Measurements from ENCODE around the gene HSD17B2. TPM values are rescaled to one million over a fixed set of nuclear protein-coding genes. Genes with fewer than 3 reads are reported as not detected.

HSD17B2 gene
- total and polyA plus RNA-seq, 7 experiments from 2014 or later = not detected

DNA sequence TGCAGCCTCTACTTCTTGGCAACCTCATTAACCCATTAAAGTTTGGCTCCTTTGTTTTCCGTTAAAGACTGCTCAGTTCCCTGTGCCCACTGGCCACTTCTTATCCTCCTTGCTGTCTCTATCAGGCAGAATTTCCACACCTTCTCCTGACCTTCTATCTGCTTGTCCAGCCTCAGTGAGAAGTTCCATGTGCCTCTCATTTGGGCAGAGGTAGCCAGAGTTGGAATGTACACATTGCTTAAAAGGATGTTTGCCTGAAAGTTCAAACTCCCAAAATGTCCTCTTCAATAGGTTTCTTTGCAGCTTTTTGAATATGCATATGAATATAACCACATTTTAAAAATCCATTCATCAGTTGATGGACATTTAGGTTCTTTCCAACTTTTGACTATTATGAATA, 47.0 kb downstream of the HSD17B2 start:
- H3K27me3 ChIP-seq (ENCODE audit: control insufficient read depth in 2 of 2, insufficient read depth in 2 of 2, low read length in 2 of 2) = no peaks in the 10 kb centered on the region
- no peaks in the 10 kb centered on the region for H3K4me1 ChIP-seq (ENCODE audit: control insufficient read depth in 2 of 2, insufficient read depth in 2 of 2, low read length in 2 of 2)
- Mint-ChIP-seq H3K27ac (no peak overlapping the region), H3K4me1 (peaks cover 0 to 9% (median 0%) of the 10 kb centered on the region in 7 donors), H3K36me3 (peaks cover 0 to 3% (median 0%) of the 10 kb centered on the region in 5 donors), H3K9me3 (peaks cover 3 to 24% (median 8%) of the 10 kb centered on the region in 11 donors), H3K27me3 (peaks cover 17 to 42% (median 21%) of the 10 kb centered on the region in 5 donors), H3K4me3 (no peak overlapping the region)
- no peak overlapping the region for H3K4me3 ChIP-seq (ENCODE audit: low read length)
- CTCF ChIA-PET = no interaction called here
- ATAC-seq (no peak), DNase-seq (no peak)
- POLR2A ChIA-PET = no interaction called here
- no peak overlapping the region for H3K27ac ChIP-seq (ENCODE audit: low read depth, low read length)
- H3K9me3 ChIP-seq (ENCODE audit: control insufficient read depth in 2 of 3, low read length in 3 of 3) = no peaks in the 10 kb centered on the region
- intact Hi-C loops (cut with micrococcal nuclease) = no loop called here
- H3K36me3 ChIP-seq (ENCODE audit: control insufficient read depth in 2 of 3, insufficient read depth in 3 of 3, low read length in 3 of 3) = no peaks in the 10 kb centered on the region

DNA sequence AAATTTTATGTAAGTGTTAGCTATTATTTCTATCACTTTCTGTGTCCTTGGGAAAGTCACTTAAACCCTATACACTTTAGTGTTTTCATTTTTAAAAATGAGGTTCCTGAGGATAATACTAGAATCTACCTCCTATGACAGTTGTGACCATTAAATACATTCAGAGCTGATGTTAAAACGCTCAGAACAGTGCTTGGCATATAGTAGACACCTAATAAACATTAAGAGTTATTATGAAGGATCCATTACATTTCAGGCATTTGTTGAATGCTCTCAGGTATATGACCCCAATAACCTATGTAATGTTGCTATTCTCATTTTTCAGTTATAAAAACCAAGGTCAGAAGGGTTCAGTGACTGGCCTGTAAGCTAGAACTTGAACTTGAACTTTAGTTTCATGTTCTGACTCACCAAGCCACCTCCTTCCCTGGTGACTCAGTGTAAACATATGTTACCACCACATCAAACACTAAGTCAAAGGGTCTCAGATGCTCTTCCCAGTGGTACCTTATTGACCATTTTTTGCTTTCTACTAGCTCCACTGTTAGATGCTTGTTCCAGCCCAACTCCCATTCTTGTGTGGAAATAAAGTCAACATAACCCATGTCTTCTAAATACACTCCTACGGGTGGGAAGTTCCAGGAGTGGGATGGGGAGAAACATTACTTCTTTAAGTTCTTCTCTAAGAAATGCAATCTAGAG, 47.6 kb downstream of the HSD17B2 start:
- Mint-ChIP-seq H3K4me1 (peaks cover 0 to 9% (median 0%) of the 10 kb centered on the region in 7 donors), H3K9me3 (peaks cover 3 to 18% (median 8%) of the 10 kb centered on the region in 11 donors), H3K4me3 (no peak overlapping the region), H3K27me3 (peaks cover 17 to 40% (median 21%) of the 10 kb centered on the region in 5 donors), H3K36me3 (peaks cover 0 to 3% (median 0%) of the 10 kb centered on the region in 5 donors), H3K27ac (no peak overlapping the region)
- ATAC-seq (no peak), DNase-seq (peak in 1 of 9 donors; percentile 24)
- Histone ChIP-seq H3K4me1 (ENCODE audit: control insufficient read depth in 2 of 2, insufficient read depth in 2 of 2, low read length in 2 of 2) (no peaks in the 10 kb centered on the region), H3K36me3 (ENCODE audit: control insufficient read depth in 2 of 3, insufficient read depth in 3 of 3, low read length in 3 of 3) (no peaks in the 10 kb centered on the region), H3K27me3 (ENCODE audit: control insufficient read depth in 2 of 2, insufficient read depth in 2 of 2, low read length in 2 of 2) (no peaks in the 10 kb centered on the region), H3K27ac (ENCODE audit: low read depth, low read length) (no peak overlapping the region), H3K4me3 (ENCODE audit: low read length) (no peak overlapping the region), H3K9me3 (ENCODE audit: control insufficient read depth in 2 of 3, low read length in 3 of 3) (no peaks in the 10 kb centered on the region)
- intact Hi-C loops (cut with micrococcal nuclease) = no loop called here
- ChIA-PET CTCF (no interaction called here), POLR2A (no interaction called here)

DNA sequence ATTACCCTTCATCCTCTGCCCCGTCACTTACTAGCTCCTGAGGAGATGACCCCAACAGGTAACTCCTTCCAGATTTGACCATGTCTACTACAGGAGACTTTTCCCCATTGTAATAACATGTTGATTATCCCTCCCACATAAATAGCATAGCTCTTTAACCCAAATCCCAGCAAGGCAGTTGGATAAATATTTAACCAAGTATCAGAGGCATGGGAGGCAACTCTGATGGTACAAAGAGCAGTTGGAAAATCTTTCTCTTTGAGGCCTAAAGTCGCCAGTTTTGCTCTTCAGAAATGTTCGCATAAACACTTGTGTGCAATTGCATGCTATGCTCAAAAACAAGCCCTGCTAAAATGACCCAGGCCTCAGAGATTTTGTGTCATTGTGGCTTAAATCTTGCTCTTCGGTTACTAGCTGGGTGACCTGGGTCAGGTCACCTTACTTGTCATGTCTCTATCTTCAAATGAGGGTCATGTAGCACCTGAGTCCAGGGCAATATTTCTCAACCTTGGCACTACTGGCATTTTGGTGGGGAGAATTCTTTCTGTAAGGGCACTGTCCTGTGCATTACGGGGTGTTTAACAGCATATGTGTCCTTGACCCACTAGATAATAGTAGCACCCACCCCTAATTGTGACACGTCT, 48.8 kb downstream of the HSD17B2 start:
- H3K9me3 ChIP-seq (ENCODE audit: control insufficient read depth in 2 of 3, low read length in 3 of 3) = no peaks in the 10 kb centered on the region
- H3K27ac ChIP-seq (ENCODE audit: low read depth, low read length) = no peak overlapping the region
- H3K4me1 ChIP-seq (ENCODE audit: control insufficient read depth in 2 of 2, insufficient read depth in 2 of 2, low read length in 2 of 2) = no peaks in the 10 kb centered on the region
- no peaks in the 10 kb centered on the region for H3K36me3 ChIP-seq (ENCODE audit: control insufficient read depth in 2 of 3, insufficient read depth in 3 of 3, low read length in 3 of 3)
- ATAC-seq = no peak
- peaks cover 0 to 9% (median 0%) of the 10 kb centered on the region in 7 donors for H3K4me1 Mint-ChIP-seq
- peak overlapping the region in 1 of 10 donors; percentile 22 for H3K4me3 Mint-ChIP-seq
- H3K27me3 ChIP-seq (ENCODE audit: control insufficient read depth in 2 of 2, insufficient read depth in 2 of 2, low read length in 2 of 2) = no peaks in the 10 kb centered on the region
- H3K4me3 ChIP-seq (ENCODE audit: low read length) = no peak overlapping the region
- peaks cover 9 to 31% (median 13%) of the 10 kb centered on the region in 5 donors for H3K27me3 Mint-ChIP-seq
- no peaks in the 10 kb centered on the region for H3K36me3 Mint-ChIP-seq
- intact Hi-C loops (cut with micrococcal nuclease) = no loop called here
- H3K9me3 Mint-ChIP-seq = peaks cover 0 to 7% (median 2%) of the 10 kb centered on the region in 11 donors
- no peak for DNase-seq
- no peak overlapping the region for H3K27ac Mint-ChIP-seq
- CTCF ChIA-PET = no interaction called here
- POLR2A ChIA-PET = no interaction called here

DNA sequence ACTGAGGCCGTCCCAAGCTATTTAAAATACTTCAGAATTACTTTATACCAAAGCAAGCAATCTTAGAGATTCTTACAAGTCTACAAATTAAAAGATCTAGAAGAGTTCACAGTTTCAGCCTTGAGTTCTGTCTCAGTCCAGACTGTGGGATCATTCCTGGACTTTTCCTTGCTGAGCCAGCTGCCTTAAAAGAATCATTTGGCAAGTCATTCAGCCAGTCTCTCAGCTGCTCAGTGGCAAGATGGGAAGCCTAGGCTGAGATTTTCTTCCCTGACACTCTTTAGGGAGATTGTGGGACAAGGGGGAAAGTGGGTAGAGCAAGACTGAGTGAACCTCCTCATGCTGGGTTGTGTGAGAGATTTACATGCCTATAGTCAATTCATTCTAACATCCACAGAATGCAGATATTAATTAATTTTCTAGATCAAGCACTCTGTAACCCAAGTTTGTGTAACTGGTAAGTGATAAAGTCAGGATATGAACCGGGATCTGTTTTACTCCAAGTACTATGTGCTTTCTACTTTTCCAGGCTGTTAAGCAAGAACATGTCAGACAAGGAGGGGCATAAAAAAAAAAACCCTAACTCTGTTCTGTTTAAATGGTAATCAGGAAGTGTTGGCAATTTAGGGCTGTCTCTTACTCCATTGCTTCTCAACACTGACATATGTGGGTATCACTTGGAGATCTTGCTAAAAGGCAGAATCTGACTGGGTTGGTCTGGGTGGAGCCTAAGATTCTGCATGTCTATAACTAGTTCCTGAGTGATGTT, 50.1 kb downstream of the HSD17B2 start:
- intact Hi-C loops (cut with micrococcal nuclease) = no loop called here

DNA sequence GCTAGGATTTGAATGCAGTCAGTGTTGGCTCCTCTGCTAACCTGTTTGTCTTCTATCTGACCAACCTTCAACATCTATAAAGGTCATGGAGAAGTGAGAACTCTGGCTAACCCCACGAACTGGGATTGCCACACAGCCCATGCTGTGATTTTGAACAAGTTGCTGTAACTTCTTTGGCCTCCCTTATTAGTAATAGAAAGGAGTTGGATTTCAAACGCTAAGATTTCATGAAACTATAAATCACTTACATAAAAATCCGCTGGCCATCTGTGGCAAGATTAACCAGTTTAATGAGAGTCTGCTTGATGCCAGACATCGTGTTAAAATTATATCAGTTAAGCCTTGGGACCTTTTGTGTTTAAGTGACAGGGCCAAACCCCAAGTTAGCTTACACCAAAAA, 53.4 kb downstream of the HSD17B2 start:
- CTCF ChIA-PET = no interaction called here
- H3K9me3 Mint-ChIP-seq = no peaks in the 10 kb centered on the region

More for the DNA sequence above, 50.1 kb downstream of the HSD17B2 start:
- H3K27me3 Mint-ChIP-seq = peaks cover 8 to 23% (median 9%) of the 10 kb centered on the region in 5 donors
- peaks cover 0 to 2% (median 0%) of the 10 kb centered on the region in 11 donors for H3K9me3 Mint-ChIP-seq
- peaks cover 0 to 9% (median 0%) of the 10 kb centered on the region in 7 donors for H3K4me1 Mint-ChIP-seq
- no peak overlapping the region for H3K27ac ChIP-seq (ENCODE audit: low read depth, low read length)
- no peak for ATAC-seq
- H3K27me3 ChIP-seq (ENCODE audit: control insufficient read depth in 2 of 2, insufficient read depth in 2 of 2, low read length in 2 of 2) = no peaks in the 10 kb centered on the region
- no peaks in the 10 kb centered on the region for H3K9me3 ChIP-seq (ENCODE audit: control insufficient read depth in 2 of 3, low read length in 3 of 3)
- no peaks in the 10 kb centered on the region for H3K36me3 Mint-ChIP-seq
- H3K36me3 ChIP-seq (ENCODE audit: control insufficient read depth in 2 of 3, insufficient read depth in 3 of 3, low read length in 3 of 3) = no peaks in the 10 kb centered on the region
- no peak for DNase-seq
- POLR2A ChIA-PET = no interaction called here
- no peak overlapping the region for H3K27ac Mint-ChIP-seq
- no peaks in the 10 kb centered on the region for H3K4me1 ChIP-seq (ENCODE audit: control insufficient read depth in 2 of 2, insufficient read depth in 2 of 2, low read length in 2 of 2)
- no peak overlapping the region for H3K4me3 ChIP-seq (ENCODE audit: low read length)
- no peak overlapping the region for H3K4me3 Mint-ChIP-seq
- CTCF ChIA-PET = no interaction called here

DNA sequence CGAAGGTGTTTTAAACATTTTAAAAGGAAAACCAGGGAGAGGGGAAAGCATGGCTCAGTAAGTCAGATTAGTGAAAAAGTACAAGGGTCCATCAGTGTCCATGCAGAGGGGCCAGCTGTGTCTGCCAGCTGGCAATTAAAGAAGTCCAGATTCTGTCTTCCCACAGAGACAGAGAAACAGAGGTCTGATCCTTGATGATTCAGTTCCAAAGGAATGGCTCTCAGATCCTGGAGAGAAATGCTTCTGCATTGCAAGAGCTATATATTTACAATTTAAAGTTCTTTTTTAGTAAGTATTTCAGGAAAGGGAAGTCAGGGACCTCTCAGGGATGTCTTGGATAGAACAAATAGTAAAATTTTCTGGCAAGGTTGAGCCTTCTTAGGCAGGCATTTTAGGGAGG, 56.2 kb downstream of the HSD17B2 start:
- intact Hi-C loops (cut with micrococcal nuclease) = no loop called here
- Mint-ChIP-seq H3K4me1 (peaks cover 0 to 8% (median 7%) of the 10 kb centered on the region in 7 donors), H3K27ac (no peak overlapping the region), H3K36me3 (no peaks in the 10 kb centered on the region), H3K9me3 (peaks cover 0 to 2% (median 0%) of the 10 kb centered on the region in 11 donors), H3K4me3 (no peak overlapping the region), H3K27me3 (peaks cover 0 to 22% (median 8%) of the 10 kb centered on the region in 5 donors)
- Histone ChIP-seq H3K4me1 (ENCODE audit: control insufficient read depth in 2 of 2, insufficient read depth in 2 of 2, low read length in 2 of 2) (no peaks in the 10 kb centered on the region), H3K27me3 (ENCODE audit: control insufficient read depth in 2 of 2, insufficient read depth in 2 of 2, low read length in 2 of 2) (no peaks in the 10 kb centered on the region), H3K9me3 (ENCODE audit: control insufficient read depth in 2 of 3, low read length in 3 of 3) (no peaks in the 10 kb centered on the region), H3K4me3 (ENCODE audit: low read length) (no peak overlapping the region), H3K36me3 (ENCODE audit: control insufficient read depth in 2 of 3, insufficient read depth in 3 of 3, low read length in 3 of 3) (no peaks in the 10 kb centered on the region), H3K27ac (ENCODE audit: low read depth, low read length) (no peak overlapping the region)
- DNase-seq (no peak), ATAC-seq (no peak)
- POLR2A ChIA-PET = no interaction called here
- CTCF ChIA-PET = no interaction called here

More for the DNA sequence above, 53.4 kb downstream of the HSD17B2 start:
- Mint-ChIP-seq H3K27ac (no peak overlapping the region), H3K4me1 (no peaks in the 10 kb centered on the region), H3K4me3 (no peak overlapping the region), H3K36me3 (no peaks in the 10 kb centered on the region), H3K27me3 (peaks cover 0 to 22% (median 12%) of the 10 kb centered on the region in 5 donors)
- intact Hi-C loops (cut with micrococcal nuclease) = no loop called here
- Histone ChIP-seq H3K27me3 (ENCODE audit: control insufficient read depth in 2 of 2, insufficient read depth in 2 of 2, low read length in 2 of 2) (no peaks in the 10 kb centered on the region), H3K27ac (ENCODE audit: low read depth, low read length) (no peak overlapping the region), H3K4me3 (ENCODE audit: low read length) (no peak overlapping the region), H3K4me1 (ENCODE audit: control insufficient read depth in 2 of 2, insufficient read depth in 2 of 2, low read length in 2 of 2) (no peaks in the 10 kb centered on the region), H3K36me3 (ENCODE audit: control insufficient read depth in 2 of 3, insufficient read depth in 3 of 3, low read length in 3 of 3) (no peaks in the 10 kb centered on the region), H3K9me3 (ENCODE audit: control insufficient read depth in 2 of 3, low read length in 3 of 3) (no peaks in the 10 kb centered on the region)
- DNase-seq (no peak), ATAC-seq (no peak)
- POLR2A ChIA-PET = no interaction called here
